ENCODE results near the gene MAPKBP1. TPM values are rescaled to one million over a fixed set of nuclear protein-coding genes. Genes with fewer than 3 reads are reported as not detected.

Gene MAPKBP1
- total RNA-seq, 1 experiment from 2014 or later, result 9.9 TPM

- Mint-ChIP-seq H3K4me3 (ENCODE audit: low read depth, unreplicated experiment) (no peak overlapping the region), H3K27ac (ENCODE audit: unreplicated experiment) (no peak overlapping the region), H3K27me3 (ENCODE audit: unreplicated experiment) (no peaks in the 10 kb centered on the region), H3K4me1 (ENCODE audit: low read depth, unreplicated experiment) (no peaks in the 10 kb centered on the region), H3K9me3 (ENCODE audit: low read depth, unreplicated experiment) (no peaks in the 10 kb centered on the region), H3K36me3 (ENCODE audit: insufficient read depth, unreplicated experiment) (peaks cover 5% of the 10 kb centered on the region)
- TF ChIP-seq CTCF (IDR thresholded peaks at IDR 0.05; ENCODE audit: unreplicated experiment), result no peak
- CTCF ChIA-PET, result no interaction called here
- intact Hi-C loops (cut with micrococcal nuclease; ENCODE audit: unreplicated experiment), result no loop called here
- BruUV-seq (replicated peaks), result no TSS peak
- no peak for DNase-seq
Measured at GRCh38 chr15:41851167-41851523, 76.9 kb downstream of the MAPKBP1 start.

- no peak for DNase-seq
- CTCF ChIA-PET, result no interaction called here
- H3K27ac Mint-ChIP-seq (ENCODE audit: unreplicated experiment), result no peak overlapping the region
- H3K4me3 Mint-ChIP-seq (ENCODE audit: low read depth, unreplicated experiment), result no peak overlapping the region
- H3K9me3 Mint-ChIP-seq (ENCODE audit: low read depth, unreplicated experiment), result no peaks in the 10 kb centered on the region
- BruUV-seq (replicated peaks), result no TSS peak
- H3K27me3 Mint-ChIP-seq (ENCODE audit: unreplicated experiment), result no peaks in the 10 kb centered on the region
- H3K36me3 Mint-ChIP-seq (ENCODE audit: insufficient read depth, unreplicated experiment), result peaks cover 5% of the 10 kb centered on the region
- H3K4me1 Mint-ChIP-seq (ENCODE audit: low read depth, unreplicated experiment), result no peaks in the 10 kb centered on the region
- intact Hi-C loops (cut with micrococcal nuclease; ENCODE audit: unreplicated experiment), result no loop called here
- TF ChIP-seq CTCF (IDR thresholded peaks at IDR 0.05; ENCODE audit: unreplicated experiment), result no peak
Measured at GRCh38 chr15:41851755-41852370, 77.6 kb downstream of the MAPKBP1 start.

GRCh38 chr15:41852736-41853590 is 78.7 kb downstream of the MAPKBP1 start:
- intact Hi-C loops (cut with micrococcal nuclease; ENCODE audit: unreplicated experiment), result no loop called here
- H3K9me3 Mint-ChIP-seq (ENCODE audit: low read depth, unreplicated experiment), result no peaks in the 10 kb centered on the region
- H3K4me1 Mint-ChIP-seq (ENCODE audit: low read depth, unreplicated experiment), result no peaks in the 10 kb centered on the region
- peaks cover 5% of the 10 kb centered on the region for H3K36me3 Mint-ChIP-seq (ENCODE audit: insufficient read depth, unreplicated experiment)
- no peak for DNase-seq
- CTCF ChIA-PET, result no interaction called here
- no peak for TF ChIP-seq CTCF (IDR thresholded peaks at IDR 0.05; ENCODE audit: unreplicated experiment)
- H3K27ac Mint-ChIP-seq (ENCODE audit: unreplicated experiment), result no peak overlapping the region
- H3K4me3 Mint-ChIP-seq (ENCODE audit: low read depth, unreplicated experiment), result no peak overlapping the region
- H3K27me3 Mint-ChIP-seq (ENCODE audit: unreplicated experiment), result no peaks in the 10 kb centered on the region
- BruUV-seq (replicated peaks), result no TSS peak

GRCh38 chr15:41853831-41854230 is 79.5 kb downstream of the MAPKBP1 start:
- intact Hi-C loops (cut with micrococcal nuclease; ENCODE audit: unreplicated experiment), result no loop called here
- no TSS peak for BruUV-seq (replicated peaks)
- Mint-ChIP-seq H3K27me3 (ENCODE audit: unreplicated experiment) (no peaks in the 10 kb centered on the region), H3K4me1 (ENCODE audit: low read depth, unreplicated experiment) (no peaks in the 10 kb centered on the region), H3K9me3 (ENCODE audit: low read depth, unreplicated experiment) (no peaks in the 10 kb centered on the region), H3K36me3 (ENCODE audit: insufficient read depth, unreplicated experiment) (peaks cover 5% of the 10 kb centered on the region), H3K4me3 (ENCODE audit: low read depth, unreplicated experiment) (no peak overlapping the region), H3K27ac (ENCODE audit: unreplicated experiment) (no peak overlapping the region)
- no peak for DNase-seq
- CTCF ChIA-PET, result no interaction called here
- TF ChIP-seq CTCF (IDR thresholded peaks at IDR 0.05; ENCODE audit: unreplicated experiment), result no peak

Measured in Calu3 (cell line).